T-helper 17 cell (primary cell): ENCODE results near the gene PIK3R5. TPM values are rescaled to one million over a fixed set of nuclear protein-coding genes. Genes with fewer than 3 reads are reported as not detected.
"Not testable (repeated sequence)": the region's sequence is repeated elsewhere in the genome, so short reads cannot be mapped to it uniquely, and the experiment has no call there.

ENCODE experiments used
- ATAC-seq: fragments of 150-1000 bp; cut with Tn5 transposase; 2 replicates; pipeline ENCODE4 v1.10.0; 2021; ENCODE audit warnings: mild to moderate bottlenecking, moderate library complexity
- DNase-seq, 3 donors: peaks; one replicate each; pipeline versions ENCODE4 v3.0.0 to v3.0.0-alpha.2; 2020 to 2021
- H3K9me3 ChIP-seq: one replicate; pipeline ENCODE4 v1.7.0; 2013; ENCODE audit warnings: low read length, mild to moderate bottlenecking; ENCODE audit not compliant: control insufficient read depth, poor library complexity, severe bottlenecking
- H3K27ac Mint-ChIP-seq: one replicate; pipeline ENCODE4 v1.8.0; 2022; ENCODE audit warnings: mild to moderate bottlenecking, moderate library complexity, mixed read lengths
- H3K27me3 Mint-ChIP-seq: one replicate; pipeline ENCODE4 v1.8.0; 2022; ENCODE audit warnings: mixed read lengths
- H3K36me3 Mint-ChIP-seq: one replicate; pipeline ENCODE4 v1.8.0; 2022; ENCODE audit warnings: low read depth, mixed read lengths
- H3K4me1 Mint-ChIP-seq: one replicate; pipeline ENCODE4 v1.8.0; 2022; ENCODE audit warnings: mild to moderate bottlenecking, mixed read lengths
- H3K4me3 Mint-ChIP-seq: one replicate; pipeline ENCODE4 v1.8.0; 2022; ENCODE audit warnings: mild to moderate bottlenecking, moderate library complexity, mixed read lengths
- total RNA-seq, 4 donors: library from RNA in 2 of 4; stranded (reverse) in 2 of 4; gene quantifications; one replicate each; pipeline ENCODE4 v1.2.3 and lab custom pipeline; 2022 to 2026

Gene PIK3R5
- total RNA-seq, 2 donors from 2014 or later = 164 to 177 TPM

DNA sequence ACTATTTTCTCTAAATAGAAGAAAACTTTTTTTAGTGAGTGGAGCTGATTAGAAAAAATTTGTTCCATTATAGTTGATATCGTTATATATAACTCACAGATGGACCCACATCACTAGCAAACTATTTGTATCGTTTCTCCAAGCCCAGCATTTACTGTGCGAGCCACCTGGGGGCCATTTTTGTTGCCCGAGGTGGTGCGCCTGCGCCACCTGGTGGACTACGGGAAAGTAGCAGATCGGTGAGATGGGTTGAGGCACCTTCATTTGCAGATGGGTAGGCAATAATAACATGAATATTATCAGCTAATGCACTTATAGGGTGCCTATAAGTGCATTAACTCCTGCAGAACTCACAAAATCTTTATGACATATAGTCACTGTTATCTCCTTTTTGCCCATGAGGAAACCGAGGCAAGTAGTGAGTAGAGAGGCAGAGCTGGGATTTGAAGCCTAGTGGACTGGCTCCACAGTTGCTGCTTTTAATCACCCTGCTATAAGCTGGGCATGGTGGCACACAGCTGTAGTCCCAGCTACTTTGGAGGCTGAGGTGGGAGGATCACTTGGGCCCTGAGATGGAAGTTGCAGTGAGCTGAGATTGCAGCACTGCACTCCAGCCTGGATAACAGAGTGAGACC, 32.6 kb upstream of the PIK3R5 start:
- H3K27me3 Mint-ChIP-seq = peaks cover 26% of the 10 kb centered on the region
- peaks cover 8% of the 10 kb centered on the region for H3K4me1 Mint-ChIP-seq
- DNase-seq (peak; percentile 66 to 77 (median 67)), ATAC-seq (peak; percentile 84)
- H3K36me3 Mint-ChIP-seq = peaks cover 7% of the 10 kb centered on the region
- H3K4me3 Mint-ChIP-seq = no peak overlapping the region
- H3K9me3 ChIP-seq = peaks cover 3% of the 10 kb centered on the region
- H3K27ac Mint-ChIP-seq = no peak overlapping the region

DNA sequence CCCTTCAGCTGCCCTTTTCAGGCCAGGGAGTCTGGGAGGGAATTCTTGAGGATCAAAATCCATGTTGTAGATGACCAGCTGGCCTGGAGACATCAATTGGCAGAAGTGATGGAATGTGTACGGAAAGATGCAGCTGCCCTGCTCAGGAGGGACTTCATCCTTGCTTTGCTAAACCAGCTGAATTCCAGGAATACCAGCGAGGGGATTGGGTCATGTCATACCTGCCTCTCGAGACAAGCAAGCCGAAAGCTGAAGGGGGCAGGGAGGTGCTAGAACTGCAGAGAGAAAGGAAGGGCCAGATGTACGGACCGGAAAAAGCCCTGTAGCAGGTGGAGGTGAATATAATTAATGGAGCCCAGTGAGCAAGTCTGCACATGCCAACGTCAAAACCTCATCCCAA, 30.2 kb upstream of the PIK3R5 start:
- ATAC-seq (no peak), DNase-seq (no peak)
- H3K9me3 ChIP-seq = peaks cover 3% of the 10 kb centered on the region
- Mint-ChIP-seq H3K27me3 (peaks cover 14% of the 10 kb centered on the region), H3K4me3 (no peak overlapping the region), H3K4me1 (peaks cover 4% of the 10 kb centered on the region), H3K27ac (no peak overlapping the region), H3K36me3 (peaks cover 2% of the 10 kb centered on the region)

DNA sequence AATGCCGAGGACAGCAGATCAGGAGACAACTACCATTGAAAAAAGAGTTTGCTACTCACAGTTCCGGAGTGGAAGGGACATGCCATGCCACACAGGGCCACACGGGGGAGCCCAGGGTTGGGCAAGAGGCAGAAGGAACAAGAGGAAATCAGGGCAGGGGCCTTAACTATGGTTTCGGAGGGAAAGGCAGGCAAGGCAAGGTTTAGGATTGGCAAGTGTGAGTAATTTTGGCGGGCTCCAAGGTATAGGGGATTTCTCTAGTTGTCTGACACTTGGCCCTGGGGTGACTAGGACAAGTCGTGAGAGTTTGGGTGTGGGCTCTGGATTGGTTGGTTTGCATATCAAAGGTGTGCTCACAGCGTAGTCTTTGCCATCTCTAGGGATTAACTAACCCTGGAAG, 28.8 kb upstream of the PIK3R5 start:
- Mint-ChIP-seq H3K4me1 (peaks cover 6% of the 10 kb centered on the region), H3K27ac (no peak overlapping the region), H3K27me3 (peaks cover 4% of the 10 kb centered on the region), H3K4me3 (no peak overlapping the region), H3K36me3 (peaks cover 2% of the 10 kb centered on the region)
- ATAC-seq (peak; percentile 34), DNase-seq (peak; percentile 22 to 29 (median 24))
- H3K9me3 ChIP-seq = no peaks in the 10 kb centered on the region

DNA sequence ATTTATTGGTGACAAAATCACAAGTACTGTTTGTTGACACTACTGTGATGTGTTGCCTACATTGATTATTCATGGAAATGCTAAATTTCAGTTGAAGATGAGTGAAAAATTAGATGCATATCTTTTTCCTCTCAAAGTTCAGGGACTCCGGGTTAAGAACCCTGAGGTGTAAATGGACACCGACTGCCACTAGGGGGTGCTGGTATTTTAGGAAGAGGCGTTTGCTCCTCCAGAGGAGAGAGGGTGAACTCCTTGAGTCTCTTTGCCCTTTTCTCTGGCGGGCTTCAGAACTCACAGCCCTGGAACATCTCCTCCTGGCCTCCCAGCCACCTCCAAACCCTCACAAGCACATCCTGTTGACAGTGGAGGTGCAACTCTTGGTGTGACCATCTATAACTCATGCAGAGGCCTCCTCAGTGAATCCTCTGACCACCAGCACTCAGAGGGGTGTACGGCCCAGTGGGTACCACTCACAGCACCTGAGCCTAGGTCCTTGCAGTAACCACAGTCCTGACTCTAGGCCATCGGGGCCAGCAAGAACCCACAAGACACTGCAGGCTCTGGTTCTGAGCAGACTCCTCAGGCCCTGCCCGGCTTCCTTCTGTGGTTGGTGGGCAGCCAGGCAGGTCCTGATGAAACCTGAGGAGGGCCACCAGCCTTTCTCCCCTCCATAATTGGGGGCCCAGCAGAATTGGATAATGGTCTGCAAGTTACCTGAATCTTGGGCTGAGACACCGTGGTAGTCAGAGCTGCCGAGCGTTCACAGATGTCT, 26.2 kb upstream of the PIK3R5 start:
- ATAC-seq = peak; percentile 84
- Mint-ChIP-seq H3K4me3 (no peak overlapping the region), H3K27me3 (peaks cover 4% of the 10 kb centered on the region), H3K27ac (peak overlapping the region; percentile 54), H3K4me1 (peaks cover 6% of the 10 kb centered on the region), H3K36me3 (peaks cover 2% of the 10 kb centered on the region)
- DNase-seq = peak in 2 of 3 donors; percentile 19 to 57
- no peaks in the 10 kb centered on the region for H3K9me3 ChIP-seq

DNA sequence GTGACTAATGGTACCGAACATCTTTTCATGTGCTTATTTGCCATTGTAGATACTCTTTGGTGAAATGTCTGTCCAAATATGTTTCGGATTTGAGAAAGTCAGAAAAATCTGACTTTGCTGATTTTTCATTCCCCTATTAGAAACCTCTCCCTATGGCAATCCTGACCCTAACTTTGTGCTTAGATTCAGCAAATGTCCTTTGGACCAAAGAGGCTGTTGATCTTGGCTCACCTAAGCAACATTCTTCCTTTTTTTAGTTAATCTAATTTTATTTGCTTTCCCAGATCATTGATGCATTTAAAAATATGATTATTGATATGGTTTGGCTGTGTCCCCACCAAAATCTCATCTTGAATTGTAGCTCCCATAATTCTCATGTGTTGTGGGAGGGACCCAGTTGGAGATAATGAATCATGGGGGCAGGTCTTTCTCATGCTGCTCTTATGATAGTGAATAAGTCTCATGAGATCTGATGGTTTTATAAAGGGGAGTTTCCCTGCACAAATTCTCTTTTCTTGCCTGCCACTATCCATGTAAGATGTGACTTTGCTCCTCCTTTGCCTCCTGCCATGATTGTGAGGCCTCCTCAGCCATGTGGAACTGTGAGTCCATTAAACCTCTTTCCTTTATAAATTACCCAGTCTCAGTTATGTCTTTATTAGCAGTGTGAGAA, 22.9 kb upstream of the PIK3R5 start:
- peaks cover 15% of the 10 kb centered on the region for H3K4me1 Mint-ChIP-seq
- H3K36me3 Mint-ChIP-seq, ATAC-seq, H3K4me3 Mint-ChIP-seq, DNase-seq, H3K27ac Mint-ChIP-seq, H3K27me3 Mint-ChIP-seq, H3K9me3 ChIP-seq: not testable (repeated sequence)

DNA sequence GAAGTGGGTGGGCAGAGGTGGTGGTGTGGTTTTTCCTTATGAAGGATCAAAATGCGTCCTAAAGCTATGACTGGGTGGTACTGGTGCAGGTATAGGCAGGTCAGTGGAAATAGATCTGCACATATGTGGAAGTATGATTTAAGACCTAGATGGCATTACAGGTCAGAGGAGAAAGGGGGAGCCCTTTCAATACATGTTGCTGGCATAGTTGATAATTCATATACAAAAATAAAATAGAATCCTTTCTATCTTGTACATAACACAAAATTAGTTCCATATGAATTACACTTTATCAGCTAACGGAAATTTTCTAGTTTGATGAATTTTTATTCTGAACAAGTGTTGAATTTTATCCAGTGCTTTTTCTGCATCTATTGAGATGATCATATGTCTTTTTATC, 20.8 kb upstream of the PIK3R5 start:
- no peaks in the 10 kb centered on the region for H3K36me3 Mint-ChIP-seq
- ATAC-seq (no peak), DNase-seq (no peak)
- H3K9me3 ChIP-seq = no peaks in the 10 kb centered on the region
- H3K27me3 Mint-ChIP-seq = no peaks in the 10 kb centered on the region
- peaks cover 12% of the 10 kb centered on the region for H3K4me1 Mint-ChIP-seq
- no peak overlapping the region for H3K4me3 Mint-ChIP-seq
- no peak overlapping the region for H3K27ac Mint-ChIP-seq

DNA sequence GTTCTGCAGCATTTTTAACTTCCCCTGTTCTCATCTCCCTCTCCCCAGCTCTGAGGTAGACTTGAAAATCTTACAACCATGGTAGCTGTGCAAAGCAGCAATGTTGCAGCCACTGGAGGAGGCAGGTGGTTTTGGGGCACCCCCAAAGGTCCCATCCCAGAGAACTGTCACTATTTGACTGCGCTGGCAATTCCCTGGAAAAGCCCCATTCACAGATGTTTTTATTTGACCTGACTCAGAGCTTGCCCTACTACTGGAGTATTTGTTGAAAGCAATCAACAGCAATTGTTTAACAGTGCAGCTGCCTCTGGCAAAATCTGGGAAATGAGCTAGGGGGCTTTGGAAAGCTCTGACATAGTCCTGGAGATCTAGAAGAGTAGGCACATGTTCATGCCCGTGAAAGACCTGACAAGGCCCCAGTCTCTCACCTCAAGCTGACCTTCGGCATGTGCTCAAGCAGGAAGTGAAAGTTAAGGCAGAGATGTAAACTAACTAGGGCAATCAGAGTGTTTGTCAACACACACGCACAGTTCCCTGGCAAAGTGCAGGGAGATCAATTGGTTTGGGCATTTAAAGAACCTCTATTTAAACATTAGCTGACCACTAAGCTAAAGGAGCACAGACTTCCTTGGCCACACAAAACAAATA, 19.7 kb upstream of the PIK3R5 start:
- ATAC-seq (peak; percentile 36), DNase-seq (no peak)
- Mint-ChIP-seq H3K27me3 (no peaks in the 10 kb centered on the region), H3K4me3 (no peak overlapping the region), H3K36me3 (no peaks in the 10 kb centered on the region), H3K4me1 (peaks cover 12% of the 10 kb centered on the region), H3K27ac (no peak overlapping the region)
- H3K9me3 ChIP-seq = no peaks in the 10 kb centered on the region

DNA sequence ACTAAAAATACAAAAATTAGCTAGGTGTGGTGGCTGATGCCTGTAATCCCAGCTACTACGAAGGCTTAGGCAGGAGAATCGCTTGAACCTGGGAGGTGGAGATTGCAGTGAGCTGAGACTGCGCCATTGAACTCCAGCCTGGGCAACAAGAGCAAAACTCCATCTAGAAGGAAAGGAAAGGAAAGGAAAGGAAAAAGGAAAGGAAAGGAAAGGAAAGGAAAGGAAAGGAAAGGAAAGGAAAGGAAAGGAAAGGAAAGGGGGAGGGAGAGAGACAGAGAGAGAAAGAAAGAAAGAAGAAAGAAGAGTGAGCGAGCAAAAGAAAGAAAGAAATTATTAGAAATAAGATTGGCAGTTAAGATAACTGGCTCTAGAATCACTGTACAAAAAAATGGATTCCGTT, 18.7 kb upstream of the PIK3R5 start:
- not testable (repeated sequence) for H3K27ac Mint-ChIP-seq, H3K4me3 Mint-ChIP-seq, H3K9me3 ChIP-seq, ATAC-seq, H3K36me3 Mint-ChIP-seq, H3K27me3 Mint-ChIP-seq, DNase-seq
- H3K4me1 Mint-ChIP-seq = peaks cover 11% of the 10 kb centered on the region

DNA sequence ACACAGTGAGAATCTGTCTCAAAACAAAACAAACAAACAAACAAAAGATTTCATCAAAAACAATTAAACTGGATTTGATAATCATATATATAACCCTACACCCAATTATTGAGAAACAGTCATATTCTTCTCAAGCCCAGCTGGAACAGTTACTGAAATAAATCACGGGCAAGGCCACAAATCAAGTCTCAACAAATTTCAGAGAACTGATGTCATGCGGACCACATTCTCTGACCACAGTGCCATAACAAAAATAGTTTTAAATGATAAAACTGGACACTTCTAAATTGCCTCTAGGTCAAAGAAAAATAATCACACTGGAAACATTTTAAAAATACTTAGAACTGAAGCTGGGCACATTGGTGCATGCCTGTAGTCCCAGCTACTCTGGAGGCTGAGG, 15.9 kb upstream of the PIK3R5 start:
- H3K4me3 Mint-ChIP-seq = no peak overlapping the region
- H3K36me3 Mint-ChIP-seq = peaks cover 2% of the 10 kb centered on the region
- no peaks in the 10 kb centered on the region for H3K9me3 ChIP-seq
- DNase-seq (no peak), ATAC-seq (no peak)
- H3K4me1 Mint-ChIP-seq = peaks cover 13% of the 10 kb centered on the region
- no peak overlapping the region for H3K27ac Mint-ChIP-seq
- H3K27me3 Mint-ChIP-seq = no peaks in the 10 kb centered on the region

DNA sequence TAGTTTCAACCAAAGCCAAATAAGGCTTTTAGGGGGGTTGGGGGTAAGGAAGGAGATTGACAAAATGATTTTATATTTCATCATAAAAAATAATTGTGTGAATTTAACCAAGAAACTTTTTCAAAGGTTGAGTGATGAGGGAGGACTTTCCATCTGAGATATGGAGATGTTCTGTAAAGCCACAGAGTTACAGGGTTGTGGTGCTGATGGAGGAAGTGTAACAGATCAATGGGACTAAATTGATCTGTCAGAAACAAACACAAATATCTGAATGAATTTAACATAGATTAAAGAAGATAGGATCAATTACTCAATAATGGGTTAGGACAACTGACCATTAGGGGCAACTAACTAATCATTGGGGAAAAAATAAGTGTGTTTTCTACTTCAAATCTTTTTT, 14.2 kb upstream of the PIK3R5 start:
- H3K4me3 Mint-ChIP-seq = no peak overlapping the region

DNA sequence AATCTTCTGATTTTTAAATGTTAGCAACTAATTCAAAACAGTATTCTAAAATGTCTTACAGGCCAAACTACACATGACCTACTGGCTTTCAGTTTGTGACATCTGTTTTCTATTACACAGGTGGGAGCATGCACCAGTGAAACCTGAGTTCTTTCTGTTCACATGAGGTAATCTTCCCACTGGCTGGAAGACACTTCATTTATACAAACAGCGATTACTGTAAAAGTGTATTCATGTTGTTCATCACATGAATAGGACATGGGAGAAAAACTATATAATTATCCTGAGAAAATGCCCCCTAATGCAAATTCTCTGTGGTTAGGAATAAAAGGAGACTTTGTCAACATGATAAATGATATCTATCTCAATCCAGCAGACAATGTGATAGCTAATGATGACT, 11.1 kb upstream of the PIK3R5 start:
- H3K27me3 Mint-ChIP-seq = no peaks in the 10 kb centered on the region
- H3K4me3 Mint-ChIP-seq = no peak overlapping the region
- DNase-seq (no peak), ATAC-seq (no peak)
- H3K9me3 ChIP-seq = no peaks in the 10 kb centered on the region
- H3K27ac Mint-ChIP-seq = no peak overlapping the region
- peaks cover 2% of the 10 kb centered on the region for H3K36me3 Mint-ChIP-seq
- H3K4me1 Mint-ChIP-seq = peaks cover 4% of the 10 kb centered on the region

More for the DNA sequence above, 14.2 kb upstream of the PIK3R5 start:
- peaks cover 2% of the 10 kb centered on the region for H3K36me3 Mint-ChIP-seq
- ATAC-seq = no peak
- DNase-seq = no peak
- no peak overlapping the region for H3K27ac Mint-ChIP-seq
- H3K27me3 Mint-ChIP-seq = no peaks in the 10 kb centered on the region
- H3K4me1 Mint-ChIP-seq = peaks cover 4% of the 10 kb centered on the region
- H3K9me3 ChIP-seq = no peaks in the 10 kb centered on the region

DNA sequence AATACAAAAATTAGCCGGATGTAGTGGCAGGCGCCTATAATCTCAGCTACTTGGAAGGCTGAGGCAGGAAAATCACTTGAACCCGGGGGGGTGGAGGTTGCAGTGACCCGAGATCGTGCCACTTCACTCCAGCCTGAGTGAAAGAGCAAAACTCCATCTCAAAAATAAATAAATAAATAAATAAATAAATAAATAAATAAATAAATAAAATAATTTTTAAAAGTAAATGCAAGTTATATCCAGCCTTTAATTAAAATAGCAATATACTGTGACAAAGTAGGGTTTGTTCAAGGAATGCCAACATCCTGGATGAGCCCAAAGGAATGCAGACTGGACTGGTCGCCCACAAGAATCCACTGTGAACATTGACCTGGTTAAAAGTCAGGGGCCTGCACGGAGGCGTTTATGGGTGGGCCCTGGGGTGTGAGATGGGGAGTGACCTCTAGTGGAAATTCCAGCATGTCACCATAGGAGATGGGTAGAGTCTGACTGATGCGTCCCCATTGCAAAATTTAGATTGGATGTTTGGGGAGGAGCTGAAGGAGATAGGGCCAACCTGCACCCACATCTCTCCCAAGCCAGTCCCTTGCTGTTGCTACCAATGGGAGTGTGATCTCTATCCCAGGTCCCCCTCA, 9.7 kb upstream of the PIK3R5 start:
- H3K4me3 Mint-ChIP-seq = no peak overlapping the region
- no peak overlapping the region for H3K27ac Mint-ChIP-seq
- peaks cover 4% of the 10 kb centered on the region for H3K4me1 Mint-ChIP-seq
- peaks cover 3% of the 10 kb centered on the region for H3K36me3 Mint-ChIP-seq
- DNase-seq (no peak), ATAC-seq (no peak)
- H3K27me3 Mint-ChIP-seq = no peaks in the 10 kb centered on the region
- no peaks in the 10 kb centered on the region for H3K9me3 ChIP-seq

DNA sequence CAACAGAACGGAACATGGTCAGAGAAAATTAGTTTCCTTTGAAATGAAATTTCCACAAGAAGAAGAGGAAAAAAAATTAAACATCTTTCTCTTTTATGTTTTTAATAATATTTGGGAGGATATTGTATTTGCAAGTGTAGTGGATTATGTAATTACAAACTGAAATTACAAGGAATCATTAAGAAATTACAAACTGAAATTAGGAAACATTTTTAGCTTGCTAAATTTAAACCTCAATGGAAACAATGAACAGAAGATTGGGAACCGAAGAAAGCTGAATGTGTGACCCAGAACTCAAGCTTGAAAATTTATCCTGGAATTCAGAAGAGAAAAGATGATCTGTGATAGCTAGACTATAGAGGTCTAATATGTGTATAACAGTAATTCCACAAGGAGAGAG, 4.4 kb upstream of the PIK3R5 start:
- Mint-ChIP-seq H3K4me1 (no peaks in the 10 kb centered on the region), H3K27me3 (no peaks in the 10 kb centered on the region), H3K27ac (no peak overlapping the region), H3K4me3 (no peak overlapping the region), H3K36me3 (peaks cover 4% of the 10 kb centered on the region)
- ATAC-seq = no peak
- H3K9me3 ChIP-seq = no peaks in the 10 kb centered on the region
- DNase-seq = no peak
